A549 treated with Mapracorat at 1 μM for 4 hours (cell line): ENCODE results near the gene EFHD1. TPM values are rescaled to one million over a fixed set of nuclear protein-coding genes. Genes with fewer than 3 reads are reported as not detected.

Experiments
- total RNA-seq: library from RNA; stranded (reverse); fragments of 200-300 nt; extraction: Qiagen RNA extraction; gene quantifications from 5 replicates; pipeline ENCODE4 v1.2.3, GENCODE V29; 2022

The EFHD1 gene, protein sequence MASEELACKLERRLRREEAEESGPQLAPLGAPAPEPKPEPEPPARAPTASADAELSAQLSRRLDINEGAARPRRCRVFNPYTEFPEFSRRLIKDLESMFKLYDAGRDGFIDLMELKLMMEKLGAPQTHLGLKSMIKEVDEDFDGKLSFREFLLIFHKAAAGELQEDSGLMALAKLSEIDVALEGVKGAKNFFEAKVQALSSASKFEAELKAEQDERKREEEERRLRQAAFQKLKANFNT
- 4.0 to 5.0 TPM (median 4.2 TPM) in 5 replicates for total RNA-seq

DNA sequence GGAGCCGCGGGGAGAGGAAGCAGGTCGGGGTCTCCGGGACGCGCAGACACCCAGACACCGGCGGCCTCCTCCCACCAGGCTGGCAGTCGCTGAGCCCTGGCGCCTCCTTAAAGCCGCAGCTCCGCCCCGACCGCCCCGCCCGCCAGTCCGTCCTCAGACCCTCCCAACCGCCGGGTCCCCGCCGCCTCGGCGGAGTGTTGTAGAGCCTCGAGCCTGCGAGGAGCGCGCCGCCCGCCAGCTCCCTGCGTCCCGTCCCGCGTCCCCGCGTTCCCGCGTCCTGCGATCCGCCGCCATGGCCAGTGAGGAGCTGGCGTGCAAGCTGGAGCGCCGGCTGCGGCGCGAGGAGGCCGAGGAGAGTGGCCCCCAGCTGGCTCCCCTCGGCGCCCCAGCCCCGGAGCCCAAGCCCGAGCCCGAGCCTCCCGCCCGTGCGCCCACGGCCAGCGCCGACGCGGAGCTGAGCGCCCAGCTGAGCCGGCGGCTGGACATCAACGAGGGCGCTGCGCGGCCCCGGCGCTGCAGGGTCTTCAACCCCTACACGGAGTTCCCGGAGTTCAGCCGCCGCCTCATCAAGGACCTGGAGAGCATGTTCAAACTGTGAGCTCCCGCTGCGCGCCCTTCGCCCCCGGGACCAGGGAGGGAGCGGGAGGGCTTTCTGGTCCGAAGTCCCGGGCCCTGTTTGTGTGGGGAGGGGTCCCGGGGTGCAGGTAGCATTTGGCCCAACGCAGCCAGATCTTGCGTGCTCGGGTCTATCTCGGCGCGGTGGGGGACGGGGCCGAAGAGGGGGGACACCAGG lies at the start of gene EFHD1:
Gene EFHD1, plus strand, starts transcription at position 192 of the 793 bp plus-strand sequence. Its CDS starts 101 bp downstream, at position 293.

DNA sequence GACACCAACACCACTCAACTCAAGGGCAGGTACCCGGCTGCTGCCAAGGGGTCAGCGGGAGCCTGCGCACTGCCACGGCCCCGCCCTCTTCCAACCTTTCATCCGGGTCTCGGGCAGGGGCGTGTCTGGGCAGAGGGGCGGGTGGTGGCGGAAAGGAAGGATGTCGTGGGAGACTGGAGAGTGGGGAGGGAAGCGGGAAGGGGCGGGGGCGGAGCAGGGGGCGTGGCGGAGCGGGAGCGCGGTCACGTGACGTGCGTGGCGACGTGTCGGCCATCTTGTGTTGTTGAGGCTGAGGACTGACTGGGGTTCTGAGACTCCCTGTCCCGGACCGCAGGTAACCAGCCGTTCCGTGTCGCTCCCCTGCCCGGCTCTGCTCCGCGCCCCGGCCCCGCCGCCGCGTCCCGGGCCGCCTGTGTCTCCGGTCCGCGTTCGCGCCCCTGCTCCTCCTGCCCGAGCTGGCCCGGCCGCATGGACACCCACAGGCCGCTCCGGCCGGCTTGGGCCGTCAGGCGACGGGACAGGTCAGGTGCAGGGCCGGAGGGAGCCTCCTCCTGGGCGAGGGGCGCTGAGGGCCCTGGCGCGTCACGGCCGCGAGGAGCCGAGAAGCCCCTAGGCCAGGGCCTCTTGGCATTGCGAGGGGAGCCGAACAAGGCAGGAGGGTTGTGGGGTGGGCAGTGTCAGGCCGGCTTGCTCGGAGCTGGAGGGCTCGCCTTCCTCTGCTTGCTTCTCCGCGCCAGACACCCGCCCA lies 63.8 kb downstream of the EFHD1 start, which contains the start of gene GIGYF2:
Gene GIGYF2, plus strand, starts transcription at position 273 of the 748 bp plus-strand sequence. CDS start 37,867 bp downstream, outside the sequence.

Other genes with a start within 250 kb of the EFHD1 start
- 0.23 to 0.45 TPM (median 0.28 TPM) in 5 replicates for gene ALPG, start 226.8 kb upstream of the EFHD1 start, total RNA-seq
- not detected in 5 replicates for gene ALPI, start 177.5 kb upstream of the EFHD1 start, total RNA-seq
- 0.08 to 0.41 TPM (median 0.19 TPM) in 5 replicates for gene ECEL1, start 145.8 kb upstream of the EFHD1 start, total RNA-seq
- 0.07 to 0.21 TPM (median 0.12 TPM) in 5 replicates for gene PRSS56, start 113.2 kb upstream of the EFHD1 start, total RNA-seq
- gene CHRND, start 107.4 kb upstream of the EFHD1 start, total RNA-seq, result not detected in 5 replicates
- gene CHRNG, start 93.9 kb upstream of the EFHD1 start, total RNA-seq, result not detected in 5 replicates
- 4.3 to 5.6 TPM (median 4.9 TPM) in 5 replicates for gene TIGD1, start 83.0 kb upstream of the EFHD1 start, total RNA-seq
- gene EIF4E2, start 82.9 kb upstream of the EFHD1 start, total RNA-seq, result 83.5 to 170 TPM (median 87.0 TPM) in 5 replicates
- 23.7 to 31.0 TPM (median 26.7 TPM) in 5 replicates for gene GIGYF2, start 63.7 kb downstream of the EFHD1 start, total RNA-seq
- gene KCNJ13, start 143.0 kb downstream of the EFHD1 start, total RNA-seq, result not detected in 5 replicates
- gene SNORC, start 236.7 kb downstream of the EFHD1 start, total RNA-seq, result 4.7 to 14.3 TPM (median 11.0 TPM) in 5 replicates